Activated T-cell treated with anti-CD3 and anti-CD28 coated beads for 4 hours (primary cell): ENCODE data around the gene DNM1L.

Source experiments
- DNase-seq: peaks from one replicate; pipeline ENCODE4 v3.0.0-alpha.2; 2020

DNM1L gene

GRCh38 chr12:32761716-32762115, 82.6 kb downstream of the DNM1L start:
- no peak for DNase-seq

GRCh38 chr12:32765906-32766305, 86.8 kb downstream of the DNM1L start:
- no peak for DNase-seq

- no peak for DNase-seq
Observed at GRCh38 chr12:32768518-32768917, 89.4 kb downstream of the DNM1L start.

GRCh38 chr12:32770141-32770540, 91.0 kb downstream of the DNM1L start:
- DNase-seq: no peak

- DNase-seq: no peak
Observed at GRCh38 chr12:32773691-32774090, 94.6 kb downstream of the DNM1L start.

- DNase-seq: no peak
Observed at GRCh38 chr12:32776258-32776657, 97.2 kb downstream of the DNM1L start.

GRCh38 chr12:32777159-32777558, 98.1 kb downstream of the DNM1L start:
- DNase-seq: no peak

GRCh38 chr12:32777691-32778175, 98.6 kb downstream of the DNM1L start:
- DNase-seq: no peak

- no peak for DNase-seq
Observed at GRCh38 chr12:32780071-32780470, 101.0 kb downstream of the DNM1L start.

GRCh38 chr12:32783029-32783428, 103.9 kb downstream of the DNM1L start:
- DNase-seq: no peak

GRCh38 chr12:32785557-32785956, 106.5 kb downstream of the DNM1L start:
- DNase-seq: no peak

GRCh38 chr12:32788405-32788804, 109.3 kb downstream of the DNM1L start:
- no peak for DNase-seq

- no peak for DNase-seq
Observed at GRCh38 chr12:32789446-32789845, 110.3 kb downstream of the DNM1L start.

- no peak for DNase-seq
Observed at GRCh38 chr12:32789916-32790315, 110.8 kb downstream of the DNM1L start.

- no peak for DNase-seq
Observed at GRCh38 chr12:32794281-32794680, 115.2 kb downstream of the DNM1L start.
